SK-N-SH treated with all-trans-retinoic acid at 6 μM for 48 hours (cell line): ENCODE results near the gene MMP24.

Source experiments
- BACH2 ChIP-seq: fragments of 250-450 bp; sonication (Bioruptor Pico); IDR thresholded peaks from 2 replicates; pipeline ENCODE4 v1.9.0; 2021; ENCODE audit warnings: mild to moderate bottlenecking, borderline replicate concordance
- CREB5 ChIP-seq: fragments of 250-450 bp; sonication (Bioruptor Pico); IDR thresholded peaks from 2 replicates; pipeline ENCODE4 v1.5.1; 2020; ENCODE audit warnings: low read depth, mild to moderate bottlenecking, moderate library complexity
- PPARA ChIP-seq: fragments of 250-450 bp; sonication (Bioruptor Pico); IDR thresholded peaks from 2 replicates; pipeline ENCODE4 v1.5.0; 2020; ENCODE audit warnings: mild to moderate bottlenecking, borderline replicate concordance
- TSHZ2 ChIP-seq: fragments of 250-450 bp; sonication (Bioruptor Pico); IDR thresholded peaks from 2 replicates; pipeline ENCODE4 v1.5.0; 2020; ENCODE audit warnings: mild to moderate bottlenecking, moderate library complexity
- ZNF8 ChIP-seq: fragments of 450-650 bp; formaldehyde crosslinking; IDR thresholded peaks from 2 replicates; pipeline ENCODE4 v1.5.0; 2020; ENCODE audit warnings: mild to moderate bottlenecking, moderate library complexity

GRCh38 chr20:35290186-35290886, 63.8 kb downstream of the MMP24 start:
- TF ChIP-seq PPARA (no peak), CREB5 (CRISPR knock-in tag) (no peak), ZNF8 (CRISPR knock-in tag) (no peak), TSHZ2 (CRISPR knock-in tag) (no peak), BACH2 (CRISPR knock-in tag) (no peak)
